GM23338 (cell line): Measurements from ENCODE around the gene CPSF2. TPM values are rescaled to one million over a fixed set of nuclear protein-coding genes. Genes with fewer than 3 reads are reported as not detected.

ENCODE experiments used
- ATAC-seq: fragments of 200-7000 bp; cut with Tn5 transposase; 3 replicates; pipeline ENCODE4 v1.9.1; 2020
- DNase-seq: peaks from one replicate; pipeline ENCODE4 v3.0.0-alpha.2; 2015; ENCODE audit warnings: low spot score
- H2AFZ ChIP-seq: fragments of 200-600 bp; sonication (generic); 2 replicates; pipeline ENCODE4 v1.8.0; 2016; ENCODE audit warnings: antibody characterized with exemption, mild to moderate bottlenecking, moderate library complexity
- H3F3A ChIP-seq: fragments of 200-600 bp; sonication (generic); replicated peaks from 2 replicates; pipeline ENCODE4 v1.8.0; 2017; ENCODE audit warnings: antibody characterized with exemption, mixed run types, low read depth
- H3K27ac ChIP-seq: fragments of 200-600 bp; sonication (generic); 2 replicates; pipeline ENCODE4 v1.6.1; 2016; ENCODE audit warnings: low read depth
- H3K27me3 ChIP-seq: fragments of 200-600 bp; sonication (generic); 2 replicates; pipeline ENCODE4 v1.8.0; 2016; ENCODE audit warnings: mild to moderate bottlenecking, mixed run types, moderate library complexity; ENCODE audit not compliant: insufficient read depth
- H3K36me3 ChIP-seq: fragments of 200-600 bp; sonication (generic); 2 replicates; pipeline ENCODE4 v1.8.0; 2016; ENCODE audit warnings: mild to moderate bottlenecking; ENCODE audit not compliant: insufficient read depth
- H3K4me1 ChIP-seq: fragments of 200-600 bp; sonication (generic); 2 replicates; pipeline ENCODE4 v1.8.0; 2016; ENCODE audit warnings: mild to moderate bottlenecking, moderate library complexity; ENCODE audit not compliant: insufficient read depth
- H3K4me2 ChIP-seq: fragments of 200-600 bp; sonication (generic); 2 replicates; pipeline ENCODE4 v1.7.1; 2017; ENCODE audit warnings: mixed run types
- H3K4me3 ChIP-seq: fragments of 200-600 bp; sonication (generic); 2 replicates; pipeline ENCODE4 v1.6.1; 2016; ENCODE audit warnings: mixed run types
- H3K79me2 ChIP-seq: fragments of 200-600 bp; sonication (generic); replicated peaks from 2 replicates; pipeline ENCODE4 v1.8.0; 2017; ENCODE audit warnings: mild to moderate bottlenecking; ENCODE audit not compliant: insufficient read depth
- H3K9me2 ChIP-seq: fragments of 200-600 bp; sonication (generic); 2 replicates; pipeline ENCODE4 v1.8.0; 2017; ENCODE audit not compliant: insufficient read depth
- H4K20me1 ChIP-seq: fragments of 200-600 bp; sonication (generic); replicated peaks from 2 replicates; pipeline ENCODE4 v1.8.0; 2017; ENCODE audit warnings: mild to moderate bottlenecking; ENCODE audit not compliant: insufficient read depth
- H3K27ac Mint-ChIP-seq: 2 replicates; pipeline ENCODE4 v1.8.0; 2020; ENCODE audit warnings: inconsistent platforms, mild to moderate bottlenecking, moderate library complexity, mixed read lengths
- H3K27me3 Mint-ChIP-seq: 3 replicates; pipeline ENCODE4 v1.8.0; 2022; ENCODE audit warnings: low read depth, mild to moderate bottlenecking, moderate library complexity, mixed read lengths, inconsistent platforms; ENCODE audit not compliant: insufficient read depth, poor library complexity
- H3K36me3 Mint-ChIP-seq: 3 replicates; pipeline ENCODE4 v1.8.0; 2021; ENCODE audit warnings: low read depth, mild to moderate bottlenecking, inconsistent platforms, moderate library complexity, mixed read lengths
- H3K4me1 Mint-ChIP-seq: 3 replicates; pipeline ENCODE4 v1.8.0; 2020; ENCODE audit warnings: mild to moderate bottlenecking, inconsistent platforms, mixed read lengths
- H3K4me3 Mint-ChIP-seq: 3 replicates; pipeline ENCODE4 v1.8.0; 2021; ENCODE audit warnings: moderate library complexity, mild to moderate bottlenecking, inconsistent platforms, mixed read lengths
- H3K9me3 Mint-ChIP-seq: 3 replicates; pipeline ENCODE4 v1.8.0; 2020; ENCODE audit warnings: moderate library complexity, mild to moderate bottlenecking, inconsistent platforms, mixed read lengths
- CREB1 ChIP-seq: fragments of 250-450 bp; sonication (Bioruptor Pico); IDR thresholded peaks from 2 replicates; pipeline ENCODE4 v1.5.0; 2020; ENCODE audit warnings: low read depth, mild to moderate bottlenecking, moderate library complexity
- ETS1 ChIP-seq: IDR thresholded peaks from 2 replicates; pipeline ENCODE4 v1.6.1; 2016; ENCODE audit warnings: antibody characterized with exemption
- EZH2 ChIP-seq: fragments of 200-600 bp; sonication (generic); IDR thresholded peaks from one replicate; pipeline ENCODE4 v1.8.0; 2017; ENCODE audit warnings: antibody characterized with exemption, mild to moderate bottlenecking, low read depth; ENCODE audit not compliant: unreplicated experiment
- EZH2phosphoT487 ChIP-seq: fragments of 200-600 bp; sonication (generic); IDR thresholded peaks from one replicate; pipeline ENCODE4 v1.8.1; 2018; ENCODE audit warnings: antibody characterized with exemption; ENCODE audit not compliant: unreplicated experiment
- NANOG ChIP-seq: IDR thresholded peaks from 2 replicates; pipeline ENCODE4 v1.6.1; 2016; ENCODE audit warnings: antibody characterized with exemption, borderline replicate concordance
- ZNF462 ChIP-seq: fragments of 250-450 bp; sonication (Bioruptor Pico); IDR thresholded peaks from 2 replicates; pipeline ENCODE4 v1.5.0; 2020; ENCODE audit warnings: mild to moderate bottlenecking, moderate library complexity
- polyA plus RNA-seq: library from polyadenylated mRNA; unstranded; fragments of >200 nt; fragmentation: Nextera tagmentation; extraction: Ambion mirVana; gene quantifications from 2 replicates; pipeline ENCODE4 v1.2.1, GENCODE V29; 2016
- total RNA-seq: library from RNA; depleted of rRNA; stranded (reverse); fragments of >200 nt; shearing (Covaris generic); gene quantifications from 2 replicates; pipeline ENCODE4 v1.2.3, GENCODE V29; 2014
- TF ChIP-seq, protein P1 (sequence below): IDR thresholded peaks from one replicate; pipeline ENCODE4 v1.6.1; 2018; ENCODE audit warnings: antibody characterized with exemption; ENCODE audit not compliant: unreplicated experiment
- TF ChIP-seq, protein P2 (sequence below), 2 experiments: fragments of 200-600 bp in 1 of 2; sonication (generic) in 1 of 2; conservative IDR thresholded peaks; 2 replicates each; pipeline versions ENCODE4 v1.5.1 to v1.6.1; 2016 to 2017; ENCODE audit warnings: antibody characterized with exemption in 2 of 2, low read depth in 2 of 2, mild to moderate bottlenecking in 2 of 2, moderate library complexity in 1 of 2

CPSF2 gene
- total and polyA plus RNA-seq, 2 experiments from 2014 or later = 54.2 to 112 TPM

DNA sequence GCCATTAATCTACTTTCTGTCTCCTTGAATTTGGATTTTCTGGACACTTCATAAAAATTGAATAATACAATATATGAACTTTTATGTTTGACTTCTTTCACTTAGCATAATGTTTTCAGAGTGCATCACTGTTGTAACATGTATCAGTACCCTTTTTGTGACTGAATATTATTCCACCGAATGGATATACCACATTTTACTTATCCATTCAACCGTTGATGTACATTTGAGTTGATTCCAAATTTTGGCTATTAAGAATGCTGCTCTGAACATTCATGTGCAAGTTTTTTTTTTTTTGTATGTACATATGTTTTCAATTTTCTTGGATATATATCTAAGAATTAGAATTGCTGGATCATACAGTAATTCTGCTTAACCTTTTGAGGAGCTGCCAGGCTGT, 43.2 kb downstream of the CPSF2 start (continued):
- TF ChIP-seq, protein P1, sequence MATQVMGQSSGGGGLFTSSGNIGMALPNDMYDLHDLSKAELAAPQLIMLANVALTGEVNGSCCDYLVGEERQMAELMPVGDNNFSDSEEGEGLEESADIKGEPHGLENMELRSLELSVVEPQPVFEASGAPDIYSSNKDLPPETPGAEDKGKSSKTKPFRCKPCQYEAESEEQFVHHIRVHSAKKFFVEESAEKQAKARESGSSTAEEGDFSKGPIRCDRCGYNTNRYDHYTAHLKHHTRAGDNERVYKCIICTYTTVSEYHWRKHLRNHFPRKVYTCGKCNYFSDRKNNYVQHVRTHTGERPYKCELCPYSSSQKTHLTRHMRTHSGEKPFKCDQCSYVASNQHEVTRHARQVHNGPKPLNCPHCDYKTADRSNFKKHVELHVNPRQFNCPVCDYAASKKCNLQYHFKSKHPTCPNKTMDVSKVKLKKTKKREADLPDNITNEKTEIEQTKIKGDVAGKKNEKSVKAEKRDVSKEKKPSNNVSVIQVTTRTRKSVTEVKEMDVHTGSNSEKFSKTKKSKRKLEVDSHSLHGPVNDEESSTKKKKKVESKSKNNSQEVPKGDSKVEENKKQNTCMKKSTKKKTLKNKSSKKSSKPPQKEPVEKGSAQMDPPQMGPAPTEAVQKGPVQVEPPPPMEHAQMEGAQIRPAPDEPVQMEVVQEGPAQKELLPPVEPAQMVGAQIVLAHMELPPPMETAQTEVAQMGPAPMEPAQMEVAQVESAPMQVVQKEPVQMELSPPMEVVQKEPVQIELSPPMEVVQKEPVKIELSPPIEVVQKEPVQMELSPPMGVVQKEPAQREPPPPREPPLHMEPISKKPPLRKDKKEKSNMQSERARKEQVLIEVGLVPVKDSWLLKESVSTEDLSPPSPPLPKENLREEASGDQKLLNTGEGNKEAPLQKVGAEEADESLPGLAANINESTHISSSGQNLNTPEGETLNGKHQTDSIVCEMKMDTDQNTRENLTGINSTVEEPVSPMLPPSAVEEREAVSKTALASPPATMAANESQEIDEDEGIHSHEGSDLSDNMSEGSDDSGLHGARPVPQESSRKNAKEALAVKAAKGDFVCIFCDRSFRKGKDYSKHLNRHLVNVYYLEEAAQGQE = no peak
- TF ChIP-seq EZH2 (no peak), ZNF462 (CRISPR knock-in tag) (no peak), CREB1 (CRISPR knock-in tag) (no peak)

DNA sequence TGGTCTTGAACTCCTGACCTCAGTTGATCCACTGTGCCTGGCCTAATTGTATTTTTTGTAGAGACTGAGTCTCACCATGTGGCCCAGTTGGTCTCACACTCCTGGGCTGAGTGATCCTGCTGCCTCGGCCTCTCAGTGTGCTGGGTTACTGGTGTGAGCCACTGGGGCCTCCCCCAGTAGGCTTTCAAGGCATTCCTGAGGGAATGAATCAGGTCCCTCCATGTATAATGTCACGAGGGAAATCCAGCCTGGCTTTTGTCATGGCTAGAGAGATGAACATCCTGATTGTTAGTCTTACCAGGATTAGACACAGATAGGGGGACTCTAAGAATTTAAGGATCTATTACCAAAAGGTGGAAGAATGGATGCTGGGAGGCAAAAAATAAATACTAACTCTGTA, 51.9 kb downstream of the CPSF2 start:
- Mint-ChIP-seq H3K36me3 (no peaks in the 10 kb centered on the region), H3K27me3 (peaks cover 3% of the 10 kb centered on the region), H3K4me3 (no peak overlapping the region), H3K4me1 (no peaks in the 10 kb centered on the region), H3K9me3 (no peaks in the 10 kb centered on the region), H3K27ac (no peak overlapping the region)
- no peaks in the 10 kb centered on the region for H3K27me3 ChIP-seq
- H3K36me3 ChIP-seq = no peaks in the 10 kb centered on the region
- ATAC-seq (peak; percentile 56; the same call in 2 of the 3 replicates), DNase-seq (no peak)
- peaks cover 6% of the 10 kb centered on the region; the same call in 1 of the 2 replicates for H4K20me1 ChIP-seq
- no peaks in the 10 kb centered on the region for H3K9me2 ChIP-seq
- no peak overlapping the region for H3K27ac ChIP-seq
- no peak overlapping the region for H2AFZ ChIP-seq
- H3K79me2 ChIP-seq = no peaks in the 10 kb centered on the region
- H3K4me2 ChIP-seq = no peak overlapping the region
- no peaks in the 10 kb centered on the region for H3K4me1 ChIP-seq
- no peak overlapping the region for H3K4me3 ChIP-seq
- no peaks in the 10 kb centered on the region for H3F3A ChIP-seq
- no peak for TF ChIP-seq EZH2phosphoT487
- no peak for TF ChIP-seq ETS1
- TF ChIP-seq NANOG = no peak
- TF ChIP-seq, protein P2, sequence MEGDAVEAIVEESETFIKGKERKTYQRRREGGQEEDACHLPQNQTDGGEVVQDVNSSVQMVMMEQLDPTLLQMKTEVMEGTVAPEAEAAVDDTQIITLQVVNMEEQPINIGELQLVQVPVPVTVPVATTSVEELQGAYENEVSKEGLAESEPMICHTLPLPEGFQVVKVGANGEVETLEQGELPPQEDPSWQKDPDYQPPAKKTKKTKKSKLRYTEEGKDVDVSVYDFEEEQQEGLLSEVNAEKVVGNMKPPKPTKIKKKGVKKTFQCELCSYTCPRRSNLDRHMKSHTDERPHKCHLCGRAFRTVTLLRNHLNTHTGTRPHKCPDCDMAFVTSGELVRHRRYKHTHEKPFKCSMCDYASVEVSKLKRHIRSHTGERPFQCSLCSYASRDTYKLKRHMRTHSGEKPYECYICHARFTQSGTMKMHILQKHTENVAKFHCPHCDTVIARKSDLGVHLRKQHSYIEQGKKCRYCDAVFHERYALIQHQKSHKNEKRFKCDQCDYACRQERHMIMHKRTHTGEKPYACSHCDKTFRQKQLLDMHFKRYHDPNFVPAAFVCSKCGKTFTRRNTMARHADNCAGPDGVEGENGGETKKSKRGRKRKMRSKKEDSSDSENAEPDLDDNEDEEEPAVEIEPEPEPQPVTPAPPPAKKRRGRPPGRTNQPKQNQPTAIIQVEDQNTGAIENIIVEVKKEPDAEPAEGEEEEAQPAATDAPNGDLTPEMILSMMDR (conservative IDR thresholded peaks at IDR 0.05; ENCODE audit: low read depth in 2 of 2) = no peak
